Skeletal muscle tissue (tissue), 4 donors: ENCODE measurements around the gene MYOF. TPM values are rescaled to one million over a fixed set of nuclear protein-coding genes. Genes with fewer than 3 reads are reported as not detected.
"Not testable (repeated sequence)": the region's sequence is repeated elsewhere in the genome, so short reads cannot be mapped to it uniquely, and the experiment has no call there.

Experiments used
- H3K27ac ChIP-seq: one replicate; pipeline ENCODE4 v1.7.0; 2013; ENCODE audit warnings: mild to moderate bottlenecking, low read depth, low read length, inconsistent platforms
- H3K27me3 ChIP-seq, 3 donors: one replicate each; pipeline ENCODE4 v1.7.0; 2013; ENCODE audit warnings: low read length in 3 of 3; ENCODE audit not compliant: control insufficient read depth in 3 of 3, insufficient read depth in 3 of 3
- H3K36me3 ChIP-seq, 3 donors: one replicate each; pipeline ENCODE4 v1.7.0; 2013; ENCODE audit warnings: low read length in 3 of 3; ENCODE audit not compliant: control insufficient read depth in 3 of 3, insufficient read depth in 3 of 3
- H3K4me1 ChIP-seq, 3 donors: one replicate each; pipeline ENCODE4 v1.7.0; 2013; ENCODE audit warnings: low read length in 3 of 3, mild to moderate bottlenecking in 3 of 3; ENCODE audit not compliant: control insufficient read depth in 3 of 3, insufficient read depth in 3 of 3
- H3K4me3 ChIP-seq, 3 donors: one replicate each; pipeline ENCODE4 v1.7.0; 2013; ENCODE audit warnings: low read length in 3 of 3
- H3K9ac ChIP-seq, 3 donors: one replicate each; pipeline ENCODE4 v1.7.0; 2013; ENCODE audit warnings: low read length in 3 of 3, mild to moderate bottlenecking in 3 of 3, moderate library complexity in 2 of 3, low read depth in 1 of 3
- H3K9me3 ChIP-seq, 3 donors: one replicate each; pipeline ENCODE4 v1.7.0; 2013; ENCODE audit warnings: low read length in 3 of 3; ENCODE audit not compliant: control insufficient read depth in 3 of 3
- total RNA-seq: library from RNA; depleted of rRNA; stranded (reverse); fragments of >200 nt; gene quantifications from one replicate; pipeline ENCODE4 v1.2.3, GENCODE V29; 2014
- donor health status: Osteomylitis.

The MYOF gene
- total RNA-seq, 1 donor from 2014 or later = 45.4 TPM

DNA sequence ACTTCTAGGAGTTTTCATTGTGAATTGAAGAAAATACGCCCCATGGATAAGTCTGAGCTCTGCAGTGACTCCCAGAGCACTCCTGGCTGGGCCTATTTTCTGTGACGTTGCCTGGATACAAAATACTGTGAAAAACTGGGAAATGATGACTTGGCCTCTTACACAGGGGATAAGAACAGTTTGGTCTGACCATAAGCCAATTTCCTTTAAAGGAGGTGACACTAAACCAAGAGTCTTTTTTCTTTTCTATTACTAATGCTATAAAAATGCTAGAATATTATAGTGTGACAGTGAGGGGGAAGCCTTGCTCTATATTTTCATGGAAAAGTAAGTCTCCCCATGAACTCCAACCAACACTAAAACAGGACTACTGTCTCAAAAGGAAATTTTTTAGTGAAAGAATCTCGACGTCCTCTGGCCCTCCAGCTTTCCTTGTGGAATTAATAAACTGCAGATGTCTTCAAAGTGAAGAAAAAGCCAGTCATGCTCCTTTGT, 45.5 kb downstream of the MYOF start:
- Histone ChIP-seq H3K9ac (peak overlapping the region; percentile 73 to 80 (median 76)), H3K27ac (peak overlapping the region; percentile 98), H3K9me3 (no peaks in the 10 kb centered on the region), H3K36me3 (no peaks in the 10 kb centered on the region), H3K4me3 (peak overlapping the region in 2 of 3 donors; percentile 33 to 51), H3K4me1 (peaks cover 31 to 46% (median 32%) of the 10 kb centered on the region in 3 donors), H3K27me3 (no peaks in the 10 kb centered on the region)

DNA sequence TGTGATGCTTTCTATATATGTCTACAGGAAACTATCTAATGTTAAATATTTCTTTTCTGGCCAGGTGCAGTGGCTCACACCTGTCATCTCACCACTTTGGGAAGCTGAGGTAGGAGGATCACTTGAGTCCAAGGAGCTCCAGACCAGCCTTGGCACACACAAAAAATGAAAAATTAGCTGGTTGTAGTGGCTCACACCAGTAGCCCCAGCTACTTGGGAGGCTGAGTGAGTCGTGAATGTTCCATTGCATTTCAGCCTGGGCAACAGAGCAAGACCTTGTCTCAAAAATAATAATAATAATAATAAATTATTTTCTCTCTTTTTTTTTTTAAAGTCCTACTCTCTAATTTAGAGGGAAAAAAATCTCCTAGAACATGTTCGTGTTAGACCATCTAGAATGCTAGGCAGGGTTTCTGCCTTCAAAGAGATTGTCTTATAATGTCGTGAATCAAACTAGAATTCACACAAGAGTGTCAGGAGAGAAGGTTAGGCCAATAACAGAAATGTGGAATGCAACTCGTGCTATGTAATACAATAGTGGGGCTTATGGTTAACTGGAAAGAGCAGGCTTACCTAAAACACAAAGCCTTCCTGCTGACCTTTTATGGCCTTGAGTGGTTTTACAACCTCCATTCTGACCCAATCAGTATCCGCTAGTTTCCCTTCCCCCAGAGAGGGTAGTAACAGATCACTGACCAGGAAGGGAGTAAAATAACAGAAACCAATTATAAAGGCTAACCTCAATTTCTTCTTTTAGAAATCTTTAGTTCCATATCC, 46.3 kb downstream of the MYOF start:
- Histone ChIP-seq H3K9me3 (no peaks in the 10 kb centered on the region), H3K4me1 (peaks cover 31 to 41% (median 32%) of the 10 kb centered on the region in 3 donors), H3K27me3 (no peaks in the 10 kb centered on the region), H3K36me3 (no peaks in the 10 kb centered on the region), H3K4me3 (no peak overlapping the region), H3K9ac (peak overlapping the region in 2 of 3 donors; percentile 2 to 45), H3K27ac (peak overlapping the region; percentile 98)

DNA sequence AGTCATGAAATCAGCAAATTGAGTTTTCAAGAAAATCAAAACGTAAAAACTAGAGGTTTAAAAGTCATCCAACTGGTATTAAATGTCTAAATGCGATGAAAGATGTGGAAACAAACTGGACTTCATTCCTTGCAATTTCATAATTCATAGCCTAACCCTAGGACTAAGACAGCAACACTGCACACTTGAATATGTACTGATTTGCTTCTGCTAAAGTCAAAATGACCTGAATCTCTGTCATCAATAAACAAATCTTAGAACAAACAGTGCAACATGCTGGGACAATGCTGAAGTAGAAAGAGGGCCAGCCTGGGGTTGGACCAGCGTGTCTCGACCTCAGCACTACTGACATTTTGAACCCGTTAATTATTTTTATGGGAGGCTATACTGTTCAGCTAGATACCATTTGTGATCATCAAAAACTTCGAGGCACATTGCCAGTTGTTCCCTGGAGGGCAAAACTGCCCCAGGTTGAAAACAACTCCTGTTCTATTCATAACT, 47.1 kb downstream of the MYOF start:
- no peaks in the 10 kb centered on the region for H3K36me3 ChIP-seq
- peak overlapping the region; percentile 98 for H3K27ac ChIP-seq
- H3K9ac ChIP-seq = peak overlapping the region in 1 of 3 donors; percentile 24
- peaks cover 31 to 38% (median 32%) of the 10 kb centered on the region in 3 donors for H3K4me1 ChIP-seq
- H3K27me3 ChIP-seq = no peaks in the 10 kb centered on the region
- no peak overlapping the region for H3K4me3 ChIP-seq
- no peaks in the 10 kb centered on the region for H3K9me3 ChIP-seq

DNA sequence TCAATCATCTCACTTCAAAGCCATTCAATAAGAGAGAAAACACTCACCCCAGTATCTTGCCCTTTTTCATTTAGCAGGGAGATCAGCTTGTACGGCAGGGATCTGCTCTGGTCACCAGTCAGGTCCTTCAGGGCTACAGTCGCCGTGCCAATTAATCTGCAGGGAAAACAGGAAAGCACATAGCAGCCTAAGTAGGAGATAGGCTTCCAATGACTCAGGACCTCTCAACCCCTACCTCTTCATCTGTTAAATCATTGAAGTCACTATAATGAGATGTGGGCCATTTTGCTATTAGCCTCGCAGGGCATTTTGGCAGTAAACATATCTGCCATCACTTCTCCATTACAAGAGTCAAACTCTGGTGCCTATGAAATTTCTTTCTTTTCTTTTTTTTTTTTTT, 50.8 kb downstream of the MYOF start:
- Histone ChIP-seq H3K27ac (peak overlapping the region; percentile 30), H3K36me3 (no peaks in the 10 kb centered on the region), H3K27me3 (no peaks in the 10 kb centered on the region), H3K9me3 (no peaks in the 10 kb centered on the region), H3K4me1 (peaks cover 3 to 11% (median 5%) of the 10 kb centered on the region in 3 donors), H3K9ac (no peak overlapping the region), H3K4me3 (no peak overlapping the region)

DNA sequence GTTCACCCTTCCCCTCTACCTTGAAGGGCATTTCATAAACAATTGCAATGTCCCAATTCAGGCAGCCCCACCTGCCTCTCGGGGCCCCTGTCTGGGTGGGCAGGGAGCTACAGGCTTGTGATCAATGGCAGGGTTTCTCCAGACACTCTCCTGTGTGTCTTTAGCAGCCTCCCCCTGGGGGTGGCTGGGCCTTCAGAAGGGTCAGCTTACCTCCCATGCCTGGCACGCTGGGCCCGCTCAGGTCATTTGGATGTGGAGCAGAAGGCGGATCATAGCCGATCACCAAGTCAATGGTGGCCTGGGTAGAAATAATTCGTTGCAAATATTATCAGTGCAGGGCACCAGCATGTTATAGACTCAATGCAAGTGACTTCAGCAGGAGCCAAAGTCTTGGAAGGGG, 56.3 kb downstream of the MYOF start:
- peaks cover 6 to 11% (median 8%) of the 10 kb centered on the region in 3 donors for H3K4me1 ChIP-seq
- no peaks in the 10 kb centered on the region for H3K27me3 ChIP-seq
- H3K27ac ChIP-seq = no peak overlapping the region
- H3K9me3 ChIP-seq = no peaks in the 10 kb centered on the region
- no peak overlapping the region for H3K4me3 ChIP-seq
- peaks cover 0 to 3% (median 0%) of the 10 kb centered on the region in 3 donors for H3K36me3 ChIP-seq
- H3K9ac ChIP-seq = no peak overlapping the region

DNA sequence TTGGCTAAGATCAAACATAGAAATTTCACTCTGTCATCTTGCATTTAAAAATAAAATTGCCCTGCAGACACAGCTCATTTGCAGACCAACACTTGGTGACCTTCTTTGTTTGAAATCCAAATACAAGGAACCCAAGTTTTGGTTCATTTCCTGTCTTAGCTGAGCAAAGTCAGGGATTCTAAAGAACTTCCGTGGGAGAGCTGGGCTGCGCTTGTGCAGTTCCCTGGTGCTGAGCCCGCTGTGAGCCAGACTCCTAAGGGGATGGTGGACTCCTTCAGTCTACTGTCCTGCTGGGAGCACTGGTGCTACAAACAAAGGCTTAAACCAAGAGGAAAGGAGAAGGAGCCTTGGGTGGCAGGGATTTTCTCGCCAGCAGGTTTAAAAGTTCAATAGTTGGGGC, 60.0 kb downstream of the MYOF start:
- Histone ChIP-seq H3K4me3 (no peak overlapping the region), H3K4me1 (peaks cover 19 to 42% (median 27%) of the 10 kb centered on the region in 3 donors), H3K9me3 (no peaks in the 10 kb centered on the region), H3K36me3 (peaks cover 0 to 3% (median 0%) of the 10 kb centered on the region in 3 donors), H3K9ac (peak overlapping the region in 1 of 3 donors; percentile 8), H3K27me3 (no peaks in the 10 kb centered on the region), H3K27ac (peak overlapping the region; percentile 4)

DNA sequence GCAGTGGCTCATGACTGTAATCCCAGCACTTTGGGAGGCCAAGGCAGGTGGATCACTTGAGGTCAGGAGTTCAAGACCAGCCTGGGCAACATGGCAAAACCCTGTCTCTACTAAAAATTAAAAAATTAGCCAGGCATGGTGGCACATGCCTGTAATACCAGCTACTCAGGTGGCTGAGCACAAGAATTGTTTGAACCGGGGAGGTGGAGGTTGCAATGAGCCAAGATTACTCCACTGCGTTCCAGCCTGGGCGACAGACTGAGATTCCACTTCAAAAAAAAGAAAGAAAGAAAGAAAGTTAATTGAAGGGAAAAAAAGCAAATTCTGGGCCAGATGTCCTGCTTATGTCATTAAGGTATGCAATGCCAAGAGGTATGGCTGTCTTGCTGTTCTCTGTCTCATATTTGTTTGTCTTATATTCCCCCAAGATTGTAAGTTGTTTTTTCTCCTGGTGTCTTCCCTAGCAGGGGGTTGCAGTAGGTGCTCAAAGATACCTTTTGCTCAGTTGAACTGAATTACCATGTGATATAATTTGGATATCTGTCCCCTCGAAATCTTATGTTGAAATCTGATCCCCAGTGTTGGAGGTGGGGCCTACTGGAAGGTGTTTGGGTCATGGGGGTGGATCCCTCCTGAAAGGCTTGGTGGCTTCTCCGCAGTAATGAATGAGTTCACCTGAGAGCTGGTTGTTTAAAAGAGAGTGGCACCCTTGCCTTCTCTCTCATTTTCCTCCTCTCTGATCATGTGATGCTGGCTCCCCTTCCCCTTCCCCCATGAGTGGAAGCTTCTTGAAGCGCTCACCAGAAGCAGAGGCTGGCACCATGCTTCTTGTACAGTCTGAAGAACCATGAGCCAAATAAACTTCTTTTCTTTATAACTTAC, 60.9 kb downstream of the MYOF start:
- peaks cover 0 to 3% (median 0%) of the 10 kb centered on the region in 3 donors for H3K36me3 ChIP-seq
- no peak overlapping the region for H3K4me3 ChIP-seq
- H3K27ac ChIP-seq = peak overlapping the region; percentile 8
- no peaks in the 10 kb centered on the region for H3K9me3 ChIP-seq
- no peaks in the 10 kb centered on the region for H3K27me3 ChIP-seq
- peaks cover 22 to 45% (median 27%) of the 10 kb centered on the region in 3 donors for H3K4me1 ChIP-seq
- H3K9ac ChIP-seq = no peak overlapping the region

DNA sequence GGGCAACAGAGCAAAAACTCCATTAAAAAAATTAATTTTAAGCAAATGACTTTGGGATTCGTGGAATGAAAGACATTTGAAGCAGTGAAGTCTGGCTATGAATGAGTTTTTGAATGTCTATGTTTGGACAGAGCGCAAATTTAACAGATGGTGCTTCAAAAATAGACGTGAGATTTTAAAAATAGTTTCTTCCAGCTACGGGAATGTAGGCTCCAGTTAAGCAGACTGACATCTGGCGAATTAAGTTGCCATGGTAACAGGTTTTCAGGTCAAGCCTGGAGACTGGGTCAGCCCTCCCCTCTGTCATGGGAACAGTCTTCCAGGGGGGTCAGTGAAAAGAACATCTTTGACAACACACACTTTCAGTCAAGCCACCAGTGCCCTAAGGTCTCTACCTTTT, 62.0 kb downstream of the MYOF start:
- Histone ChIP-seq H3K27ac (peak overlapping the region; percentile 47), H3K4me1 (peaks cover 22 to 45% (median 27%) of the 10 kb centered on the region in 3 donors), H3K4me3 (no peak overlapping the region)

DNA sequence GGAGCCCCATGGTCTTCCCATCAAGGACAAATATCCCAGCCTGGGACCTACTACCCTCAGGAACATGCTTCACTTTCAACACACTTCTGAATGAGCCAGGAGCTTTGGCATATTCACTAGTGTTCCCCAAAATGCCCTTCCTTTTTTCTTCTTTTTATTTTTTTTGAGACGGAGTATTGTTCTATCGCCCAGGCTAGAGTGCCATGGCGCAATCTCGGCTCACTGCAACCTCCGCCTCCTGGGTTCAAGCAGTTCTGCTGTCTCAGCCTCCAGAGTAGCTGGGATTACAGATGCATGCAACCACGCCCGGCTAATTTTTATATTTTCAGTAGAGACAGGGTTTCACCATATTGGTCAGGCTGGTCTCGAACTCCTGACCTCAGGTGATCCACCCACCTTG, 63.1 kb downstream of the MYOF start:
- not testable (repeated sequence) for H3K9me3 ChIP-seq, H3K4me3 ChIP-seq, H3K9ac ChIP-seq, H3K27me3 ChIP-seq, H3K27ac ChIP-seq, H3K36me3 ChIP-seq
- H3K4me1 ChIP-seq = peaks cover 22 to 45% (median 27%) of the 10 kb centered on the region in 3 donors

More for the DNA sequence above, 62.0 kb downstream of the MYOF start:
- Histone ChIP-seq H3K27me3 (no peaks in the 10 kb centered on the region), H3K36me3 (no peaks in the 10 kb centered on the region), H3K9me3 (no peaks in the 10 kb centered on the region), H3K9ac (no peak overlapping the region)
